Panc1 (cell line): ENCODE measurements around the gene ITGB3. TPM values are rescaled to one million over a fixed set of nuclear protein-coding genes. Genes with fewer than 3 reads are reported as not detected.

Experiments
- ATAC-seq: fragments of 200-7000 bp; cut with Tn5 transposase; 2 replicates; pipeline ENCODE4 v1.9.1; 2020; ENCODE audit warnings: mild to moderate bottlenecking, moderate library complexity
- BruUV-seq: library from RNA; stranded (reverse); fragments of 400-500 nt; replicated peaks from 2 replicates; lab custom pipeline; 2021; lab: Mats Ljungman, UMichigan
- CTCF ChIA-PET: fragments of 300-600 bp; sonication (Branson Sonifier 250); formaldehyde crosslinking; loops from one replicate; lab custom pipeline; 2022; ENCODE audit warnings: antibody characterized with exemption; lab: Charles Lee
- POLR2A ChIA-PET: fragments of 300-600 bp; sonication (Branson Sonifier 250); formaldehyde crosslinking; loops from one replicate; lab custom pipeline; 2022; ENCODE audit warnings: antibody characterized with exemption; lab: Charles Lee
- DNase-seq: peaks from one replicate; pipeline ENCODE4 v3.0.0-alpha.2; 2010; ENCODE audit warnings: low read depth, low spot score
- H3K27ac ChIP-seq: 2 replicates; pipeline ENCODE4 v1.5.1; 2011; ENCODE audit warnings: mild to moderate bottlenecking, low read length, inconsistent platforms
- H3K27me3 ChIP-seq: fragments of 200-500 bp; sonication (Bioruptor generic); 2 replicates; pipeline ENCODE4 v1.6.0; 2014; ENCODE audit warnings: low read length, inconsistent platforms; ENCODE audit not compliant: control insufficient read depth, insufficient read depth
- H3K36me3 ChIP-seq: fragments of 200-500 bp; sonication (Bioruptor generic); 2 replicates; pipeline ENCODE4 v1.5.1; 2014; ENCODE audit warnings: inconsistent platforms, mild to moderate bottlenecking, low read length, moderate library complexity; ENCODE audit not compliant: control insufficient read depth, insufficient read depth
- H3K4me1 ChIP-seq: 2 replicates; pipeline ENCODE4 v1.5.1; 2011; ENCODE audit warnings: inconsistent platforms, mild to moderate bottlenecking, low read length, moderate library complexity; ENCODE audit not compliant: control insufficient read depth, insufficient read depth
- H3K4me3 ChIP-seq, 2 experiments: 2 replicates each; pipeline ENCODE4 v1.5.1; 2011 to 2012; ENCODE audit warnings: low read depth in 2 of 2, low read length in 2 of 2, mild to moderate bottlenecking in 2 of 2, inconsistent platforms in 1 of 2, moderate library complexity in 1 of 2
- H3K9me3 ChIP-seq: fragments of 200-500 bp; sonication (Bioruptor generic); 2 replicates; pipeline ENCODE4 v1.5.1; 2014; ENCODE audit warnings: low read depth, mild to moderate bottlenecking, inconsistent platforms, low read length, moderate library complexity; ENCODE audit not compliant: control insufficient read depth, insufficient read depth
- CTCF ChIP-seq: fragments of 450-650 bp; IDR thresholded peaks from 2 replicates; pipeline ENCODE4 v1.5.1; 2017; ENCODE audit warnings: mild to moderate bottlenecking
- POLR2AphosphoS5 ChIP-seq: IDR thresholded peaks from 2 replicates; pipeline ENCODE4 v1.6.1; 2012; ENCODE audit warnings: mild to moderate bottlenecking, low read depth, low read length, moderate library complexity
- SIN3A ChIP-seq: IDR thresholded peaks from 2 replicates; pipeline ENCODE4 v1.6.1; 2012; ENCODE audit warnings: low read depth, mild to moderate bottlenecking, low read length, moderate library complexity, borderline replicate concordance; ENCODE audit not compliant: insufficient read depth
- TCF7L2 ChIP-seq: IDR thresholded peaks from 2 replicates; pipeline ENCODE4 v1.6.1; 2011; ENCODE audit warnings: mild to moderate bottlenecking, low read depth, low read length, inconsistent platforms
- in situ Hi-C: cut with HindIII; loops from 2 replicates; pipeline ENCODE4 v1.10.0; 2016; ENCODE audit warnings: low sequenced_read_pairs, low pct_unique_long_range_greater_than_20kb
- intact Hi-C: fragments of 100-400 bp; cut with micrococcal nuclease; formaldehyde crosslinking; loops from one replicate; pipeline ENCODE4 v1.10.0; 2022; ENCODE audit not compliant: unreplicated experiment
- total RNA-seq: library from RNA; stranded (reverse); gene quantifications from one replicate; pipeline ENCODE4 v1.2.1, GENCODE V29; 2021; ENCODE audit not compliant: unreplicated experiment
- TF ChIP-seq, protein P1 (sequence below), 2 experiments: IDR thresholded peaks; 2 replicates each; pipeline ENCODE4 v1.6.1; 2011 to 2012; ENCODE audit warnings: low read depth in 2 of 2, control low read depth in 1 of 2, low read length in 1 of 2, mild to moderate bottlenecking in 1 of 2, moderate library complexity in 1 of 2; ENCODE audit not compliant: insufficient read depth in 1 of 2

The ITGB3 gene
- total RNA-seq, 1 experiment from 2014 or later, result 17.6 TPM

DNA sequence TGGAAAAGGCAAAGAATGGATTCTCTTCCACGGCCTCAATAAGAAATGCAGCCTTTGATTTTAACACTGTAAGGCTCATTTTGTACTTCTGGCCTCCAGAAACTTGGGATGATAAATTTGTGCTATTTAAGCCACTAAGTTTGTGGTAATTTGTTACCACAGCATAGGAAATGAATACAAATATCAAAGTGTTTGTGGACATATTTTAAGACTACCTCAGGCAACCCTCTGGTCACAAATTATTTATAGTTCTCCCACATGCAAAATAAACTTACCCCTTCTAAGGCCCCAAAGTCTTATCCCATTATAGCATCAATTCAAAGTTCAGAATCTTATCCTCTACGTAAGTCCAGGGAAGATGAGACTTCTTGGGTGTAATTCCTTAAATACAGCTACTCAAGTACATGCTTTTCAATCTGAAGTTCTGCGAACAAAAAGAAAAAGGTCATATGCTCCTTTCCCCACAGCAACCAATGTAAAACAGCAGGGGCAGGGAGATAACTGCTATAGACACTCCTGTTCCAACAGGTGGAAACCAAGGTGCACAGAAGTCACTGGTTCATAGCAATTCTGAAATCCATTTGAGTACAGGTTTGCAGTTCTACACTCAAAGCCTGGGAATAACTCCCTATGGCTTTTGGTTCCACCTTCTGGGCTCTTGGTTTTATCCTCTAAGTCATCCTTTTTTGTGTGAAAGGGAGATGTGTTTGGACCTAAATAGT is 64.7 kb downstream of the ITGB3 start:
- no peak overlapping the region for H3K4me3 ChIP-seq
- ATAC-seq (no peak), DNase-seq (no peak)
- no peak for TF ChIP-seq CTCF
- TF ChIP-seq, protein P1, sequence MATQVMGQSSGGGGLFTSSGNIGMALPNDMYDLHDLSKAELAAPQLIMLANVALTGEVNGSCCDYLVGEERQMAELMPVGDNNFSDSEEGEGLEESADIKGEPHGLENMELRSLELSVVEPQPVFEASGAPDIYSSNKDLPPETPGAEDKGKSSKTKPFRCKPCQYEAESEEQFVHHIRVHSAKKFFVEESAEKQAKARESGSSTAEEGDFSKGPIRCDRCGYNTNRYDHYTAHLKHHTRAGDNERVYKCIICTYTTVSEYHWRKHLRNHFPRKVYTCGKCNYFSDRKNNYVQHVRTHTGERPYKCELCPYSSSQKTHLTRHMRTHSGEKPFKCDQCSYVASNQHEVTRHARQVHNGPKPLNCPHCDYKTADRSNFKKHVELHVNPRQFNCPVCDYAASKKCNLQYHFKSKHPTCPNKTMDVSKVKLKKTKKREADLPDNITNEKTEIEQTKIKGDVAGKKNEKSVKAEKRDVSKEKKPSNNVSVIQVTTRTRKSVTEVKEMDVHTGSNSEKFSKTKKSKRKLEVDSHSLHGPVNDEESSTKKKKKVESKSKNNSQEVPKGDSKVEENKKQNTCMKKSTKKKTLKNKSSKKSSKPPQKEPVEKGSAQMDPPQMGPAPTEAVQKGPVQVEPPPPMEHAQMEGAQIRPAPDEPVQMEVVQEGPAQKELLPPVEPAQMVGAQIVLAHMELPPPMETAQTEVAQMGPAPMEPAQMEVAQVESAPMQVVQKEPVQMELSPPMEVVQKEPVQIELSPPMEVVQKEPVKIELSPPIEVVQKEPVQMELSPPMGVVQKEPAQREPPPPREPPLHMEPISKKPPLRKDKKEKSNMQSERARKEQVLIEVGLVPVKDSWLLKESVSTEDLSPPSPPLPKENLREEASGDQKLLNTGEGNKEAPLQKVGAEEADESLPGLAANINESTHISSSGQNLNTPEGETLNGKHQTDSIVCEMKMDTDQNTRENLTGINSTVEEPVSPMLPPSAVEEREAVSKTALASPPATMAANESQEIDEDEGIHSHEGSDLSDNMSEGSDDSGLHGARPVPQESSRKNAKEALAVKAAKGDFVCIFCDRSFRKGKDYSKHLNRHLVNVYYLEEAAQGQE (IDR thresholded peaks at IDR 0.05; ENCODE audit: insufficient read depth in 1 of 2, low read depth in 2 of 2, low read length in 1 of 2), result no peak
- TF ChIP-seq SIN3A, result no peak
- TF ChIP-seq POLR2AphosphoS5, result no peak
- TF ChIP-seq TCF7L2, result no peak
- H3K27me3 ChIP-seq, result no peaks in the 10 kb centered on the region
- peaks cover 10% of the 10 kb centered on the region for H3K4me1 ChIP-seq
- intact Hi-C loops (no loop called here), in situ Hi-C loops (no loop called here)
- BruUV-seq, result no TSS peak
- no peaks in the 10 kb centered on the region for H3K36me3 ChIP-seq
- ChIA-PET POLR2A (no interaction called here), CTCF (no interaction called here)
- no peak overlapping the region for H3K27ac ChIP-seq
- H3K9me3 ChIP-seq, result no peaks in the 10 kb centered on the region

DNA sequence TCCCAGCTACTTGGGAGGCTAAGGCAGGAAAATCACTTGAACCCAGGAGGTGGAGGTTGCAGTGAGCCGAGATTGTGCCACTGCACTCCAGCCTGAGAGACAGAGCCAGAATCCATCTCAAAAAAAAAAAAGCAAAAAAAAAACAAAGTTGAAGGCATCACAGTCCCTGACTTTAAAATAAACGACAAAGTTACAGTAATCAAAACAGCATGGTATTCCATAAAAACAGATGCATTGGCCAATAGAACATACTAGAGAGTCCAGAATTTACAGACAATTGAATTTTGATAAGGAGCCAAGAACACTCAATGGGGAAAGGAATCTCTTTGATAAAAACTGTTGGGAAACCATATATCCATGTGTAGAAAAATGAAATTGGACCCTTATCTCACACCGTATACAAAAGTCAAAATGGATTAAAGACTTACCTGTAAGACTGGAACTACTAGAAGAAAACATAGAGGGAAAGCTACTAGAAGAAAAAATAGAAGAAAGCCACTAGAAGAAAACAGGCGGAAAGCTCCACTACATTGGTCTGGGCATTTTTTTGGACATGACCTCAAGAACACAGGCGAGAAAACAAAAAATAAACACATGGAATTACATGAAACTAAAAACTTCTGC is 67.4 kb downstream of the ITGB3 start:
- ChIA-PET POLR2A (no interaction called here), CTCF (no interaction called here)
- intact Hi-C loops, result no loop called here
- no peak overlapping the region for H3K4me3 ChIP-seq
- no TSS peak for BruUV-seq
- H3K9me3 ChIP-seq, result no peaks in the 10 kb centered on the region
- in situ Hi-C loops, result no loop called here
- ATAC-seq, result no peak
- TF ChIP-seq, protein P1 (IDR thresholded peaks at IDR 0.05; ENCODE audit: insufficient read depth in 1 of 2, low read depth in 2 of 2, low read length in 1 of 2), result no peak
- no peak for TF ChIP-seq SIN3A
- TF ChIP-seq TCF7L2, result no peak
- no peak for TF ChIP-seq CTCF
- no peak for TF ChIP-seq POLR2AphosphoS5
- H3K27me3 ChIP-seq, result no peaks in the 10 kb centered on the region
- no peak for DNase-seq
- H3K27ac ChIP-seq, result no peak overlapping the region
- no peaks in the 10 kb centered on the region for H3K36me3 ChIP-seq
- no peaks in the 10 kb centered on the region; the same call in 1 of the 2 replicates for H3K4me1 ChIP-seq
